Calu3 (cell line): Measurements from ENCODE around the gene CCDC201. TPM values are rescaled to one million over a fixed set of nuclear protein-coding genes. Genes with fewer than 3 reads are reported as not detected.
"Not testable (repeated sequence)": the region's sequence is repeated elsewhere in the genome, so short reads cannot be mapped to it uniquely, and the experiment has no call there.

Source experiments
- BruUV-seq: library from RNA; stranded (reverse); fragments of 400-500 nt; replicated peaks from 2 replicates; lab custom pipeline; 2021; lab: Mats Ljungman, UMichigan
- CTCF ChIA-PET: fragments of 300-600 bp; sonication (Branson Sonifier 250); formaldehyde crosslinking; loops from one replicate; lab custom pipeline; 2022; ENCODE audit warnings: antibody characterized with exemption; lab: Charles Lee
- DNase-seq: peaks from one replicate; pipeline ENCODE4 v3.0.0; 2022
- H3K27ac Mint-ChIP-seq: one replicate; pipeline ENCODE4 v1.8.0; 2022; ENCODE audit warnings: mixed read lengths; ENCODE audit not compliant: unreplicated experiment
- H3K27me3 Mint-ChIP-seq: one replicate; pipeline ENCODE4 v1.8.0; 2022; ENCODE audit warnings: mixed read lengths; ENCODE audit not compliant: unreplicated experiment
- H3K36me3 Mint-ChIP-seq: one replicate; pipeline ENCODE4 v1.8.0; 2022; ENCODE audit warnings: mild to moderate bottlenecking, moderate library complexity, mixed read lengths; ENCODE audit not compliant: insufficient read depth, unreplicated experiment
- H3K4me1 Mint-ChIP-seq: one replicate; pipeline ENCODE4 v1.8.0; 2022; ENCODE audit warnings: mild to moderate bottlenecking, low read depth, mixed read lengths; ENCODE audit not compliant: unreplicated experiment
- H3K4me3 Mint-ChIP-seq: one replicate; pipeline ENCODE4 v1.8.0; 2022; ENCODE audit warnings: mild to moderate bottlenecking, low read depth, moderate library complexity, mixed read lengths; ENCODE audit not compliant: unreplicated experiment
- H3K9me3 Mint-ChIP-seq: one replicate; pipeline ENCODE4 v1.8.0; 2022; ENCODE audit warnings: low read depth, mixed read lengths; ENCODE audit not compliant: unreplicated experiment
- intact Hi-C: fragments of 100-400 bp; cut with micrococcal nuclease; formaldehyde crosslinking; loops from one replicate; pipeline ENCODE4 v1.10.0; 2022; ENCODE audit not compliant: unreplicated experiment
- total RNA-seq: library from RNA; stranded (reverse); gene quantifications from 2 replicates; pipeline ENCODE4 v1.2.3, GENCODE V29; 2022
- TF ChIP-seq, protein P1 (sequence below): fragments of 200-600 bp; IDR thresholded peaks from one replicate; pipeline ENCODE4 v1.8.0; 2022; ENCODE audit warnings: antibody characterized with exemption; ENCODE audit not compliant: unreplicated experiment

The CCDC201 gene
- total RNA-seq, 1 experiment from 2014 or later: not detected

DNA sequence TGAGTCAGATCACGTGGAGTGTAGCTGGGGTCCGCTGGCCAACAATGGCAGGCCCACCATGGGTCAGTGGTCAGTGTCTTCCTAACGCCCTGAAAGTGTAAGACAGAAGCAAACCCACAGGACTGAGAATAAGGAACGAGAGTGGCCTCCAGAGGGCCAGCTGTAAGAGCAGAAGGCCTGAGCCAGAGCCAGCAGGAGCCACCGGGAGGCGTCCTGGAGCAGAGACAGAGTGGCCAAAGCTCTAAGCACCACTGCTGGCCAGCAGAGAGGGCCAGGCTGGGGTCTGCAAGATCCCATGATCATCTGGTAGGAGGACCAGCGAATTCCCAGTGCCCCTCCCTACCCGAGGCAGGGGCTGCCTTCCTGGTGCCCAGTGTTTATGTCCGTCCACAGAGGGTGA is 9.2 kb downstream of the CCDC201 start:
- TF ChIP-seq, protein P1, sequence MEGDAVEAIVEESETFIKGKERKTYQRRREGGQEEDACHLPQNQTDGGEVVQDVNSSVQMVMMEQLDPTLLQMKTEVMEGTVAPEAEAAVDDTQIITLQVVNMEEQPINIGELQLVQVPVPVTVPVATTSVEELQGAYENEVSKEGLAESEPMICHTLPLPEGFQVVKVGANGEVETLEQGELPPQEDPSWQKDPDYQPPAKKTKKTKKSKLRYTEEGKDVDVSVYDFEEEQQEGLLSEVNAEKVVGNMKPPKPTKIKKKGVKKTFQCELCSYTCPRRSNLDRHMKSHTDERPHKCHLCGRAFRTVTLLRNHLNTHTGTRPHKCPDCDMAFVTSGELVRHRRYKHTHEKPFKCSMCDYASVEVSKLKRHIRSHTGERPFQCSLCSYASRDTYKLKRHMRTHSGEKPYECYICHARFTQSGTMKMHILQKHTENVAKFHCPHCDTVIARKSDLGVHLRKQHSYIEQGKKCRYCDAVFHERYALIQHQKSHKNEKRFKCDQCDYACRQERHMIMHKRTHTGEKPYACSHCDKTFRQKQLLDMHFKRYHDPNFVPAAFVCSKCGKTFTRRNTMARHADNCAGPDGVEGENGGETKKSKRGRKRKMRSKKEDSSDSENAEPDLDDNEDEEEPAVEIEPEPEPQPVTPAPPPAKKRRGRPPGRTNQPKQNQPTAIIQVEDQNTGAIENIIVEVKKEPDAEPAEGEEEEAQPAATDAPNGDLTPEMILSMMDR: no peak
- peaks cover 19% of the 10 kb centered on the region for H3K27me3 Mint-ChIP-seq
- H3K27ac Mint-ChIP-seq: no peak overlapping the region
- CTCF ChIA-PET: interaction anchor here (0.7 to 1.2 kb wide), 3 partner anchors 8 to 17 kb away, joined by 3 read pairs; no protein-coding TSS in a partner anchor
- DNase-seq: peak; percentile 29
- H3K9me3 Mint-ChIP-seq: no peaks in the 10 kb centered on the region
- no TSS peak for BruUV-seq
- intact Hi-C loops: no loop called here
- peaks cover 3% of the 10 kb centered on the region for H3K4me1 Mint-ChIP-seq
- H3K4me3 Mint-ChIP-seq: no peak overlapping the region
- no peaks in the 10 kb centered on the region for H3K36me3 Mint-ChIP-seq

DNA sequence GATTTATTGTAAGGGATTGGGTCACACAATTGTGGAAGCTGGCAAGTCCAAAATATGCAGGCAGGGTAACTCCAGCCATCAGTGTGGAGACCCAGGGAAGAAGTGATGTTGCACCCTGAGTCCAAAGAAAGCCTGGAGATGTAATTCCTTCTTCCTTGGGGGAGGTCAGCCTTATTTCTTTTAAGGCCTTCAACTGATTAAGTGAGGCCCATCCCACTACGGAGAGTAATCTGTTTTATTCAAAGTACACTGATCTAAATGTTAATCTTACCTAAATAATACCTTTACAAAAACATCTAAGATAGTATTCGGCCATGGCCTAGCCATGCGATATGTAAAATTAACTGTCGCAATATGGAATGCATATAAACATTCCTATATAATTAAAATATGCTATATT is 16.0 kb downstream of the CCDC201 start:
- H3K27ac Mint-ChIP-seq, H3K4me1 Mint-ChIP-seq, H3K4me3 Mint-ChIP-seq, H3K9me3 Mint-ChIP-seq, H3K36me3 Mint-ChIP-seq, CTCF ChIA-PET, DNase-seq, intact Hi-C loops, BruUV-seq: not testable (repeated sequence)
- H3K27me3 Mint-ChIP-seq: peaks cover 36% of the 10 kb centered on the region

DNA sequence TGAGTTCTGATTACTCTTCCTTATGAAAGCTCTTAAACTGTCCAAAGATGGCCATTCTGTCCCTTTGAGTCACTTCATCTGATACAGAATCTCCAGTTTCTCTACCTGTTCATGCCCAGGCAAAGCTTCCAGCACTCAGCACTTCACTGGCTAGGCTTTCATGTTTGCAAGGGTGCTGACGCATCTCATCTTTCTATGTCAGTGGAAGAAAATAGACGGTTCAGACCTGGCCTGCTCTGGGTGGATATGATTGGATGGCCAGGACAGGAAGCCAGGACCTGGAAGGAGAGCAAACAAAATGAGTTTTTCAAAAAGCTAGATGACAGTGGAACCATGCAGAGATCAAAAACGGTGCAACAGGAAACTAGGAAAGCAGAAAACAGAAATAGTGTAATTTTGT is 17.2 kb downstream of the CCDC201 start:
- DNase-seq, H3K9me3 Mint-ChIP-seq, H3K4me3 Mint-ChIP-seq, CTCF ChIA-PET, H3K4me1 Mint-ChIP-seq, H3K27ac Mint-ChIP-seq, BruUV-seq, H3K36me3 Mint-ChIP-seq: not testable (repeated sequence)
- peaks cover 36% of the 10 kb centered on the region for H3K27me3 Mint-ChIP-seq
- intact Hi-C loops: loop anchor here (2.0 kb wide), 1 partner anchor 193 kb away; no protein-coding TSS in a partner anchor

DNA sequence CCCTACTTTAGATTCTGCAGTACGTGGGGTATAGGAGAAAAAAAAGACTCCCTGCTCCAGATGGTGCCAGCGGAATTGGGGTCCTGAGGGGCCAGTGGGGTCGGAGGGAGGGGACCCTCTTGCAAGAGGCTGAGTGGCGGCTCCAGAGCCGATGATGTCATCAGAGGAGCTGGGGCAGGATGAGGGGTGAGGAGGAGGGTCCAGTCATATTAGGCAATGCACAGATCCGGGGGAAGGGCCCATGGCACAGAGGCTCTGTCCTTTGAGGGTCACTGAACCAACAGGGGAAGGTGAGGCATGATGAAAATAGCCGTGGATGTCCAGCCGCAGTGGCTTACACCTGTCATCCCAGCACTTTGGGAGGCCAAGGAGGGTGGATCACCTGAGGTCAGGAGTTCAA is 19.4 kb downstream of the CCDC201 start:
- DNase-seq, H3K27ac Mint-ChIP-seq, BruUV-seq, H3K4me1 Mint-ChIP-seq, H3K9me3 Mint-ChIP-seq, H3K36me3 Mint-ChIP-seq, H3K4me3 Mint-ChIP-seq, CTCF ChIA-PET, intact Hi-C loops: not testable (repeated sequence)
- H3K27me3 Mint-ChIP-seq: peaks cover 15% of the 10 kb centered on the region

DNA sequence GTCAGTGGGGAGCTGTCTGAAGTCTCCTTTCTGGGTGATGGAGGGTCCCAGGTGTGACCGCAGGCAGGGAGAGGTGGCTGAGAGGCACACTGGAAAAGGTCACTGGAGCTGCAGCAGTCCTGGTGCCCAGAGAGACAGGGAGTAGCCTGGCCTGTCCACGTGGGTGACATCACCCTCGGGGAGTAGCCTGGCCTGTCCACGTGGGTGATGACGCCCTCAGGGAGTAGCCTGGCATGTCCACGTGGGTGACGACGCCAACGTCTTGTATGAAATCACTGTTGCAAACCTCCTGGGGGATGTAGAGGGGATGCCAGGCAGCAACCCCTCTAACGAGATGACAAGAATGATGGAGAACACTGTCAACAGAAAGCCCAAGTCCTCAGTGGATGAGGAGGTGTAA is 19.9 kb downstream of the CCDC201 start:
- DNase-seq, intact Hi-C loops, H3K27me3 Mint-ChIP-seq, H3K4me1 Mint-ChIP-seq, CTCF ChIA-PET, H3K9me3 Mint-ChIP-seq, BruUV-seq, H3K4me3 Mint-ChIP-seq, H3K36me3 Mint-ChIP-seq: not testable (repeated sequence)
- peak overlapping the region; percentile 27 for H3K27ac Mint-ChIP-seq

DNA sequence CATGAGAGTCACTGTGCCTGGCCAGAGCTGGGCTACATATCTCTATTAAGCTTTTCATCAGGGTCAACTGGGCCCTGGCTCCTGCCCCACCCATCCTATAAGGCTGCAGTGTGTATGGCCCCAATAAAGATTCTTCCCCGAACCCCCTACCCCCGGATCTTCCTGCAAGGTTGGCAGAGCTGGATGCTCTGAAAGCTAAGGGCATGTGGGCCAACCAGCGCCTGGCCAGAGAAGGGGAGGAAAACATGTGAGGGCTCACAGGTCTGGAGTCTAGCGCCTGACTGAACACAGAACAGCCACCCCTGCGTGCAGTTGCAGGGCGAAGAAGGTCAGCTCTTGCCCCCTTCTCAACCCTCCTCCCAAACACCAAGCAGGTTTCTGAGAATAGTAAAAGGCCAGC is 24.1 kb downstream of the CCDC201 start:
- BruUV-seq, intact Hi-C loops, H3K36me3 Mint-ChIP-seq, H3K9me3 Mint-ChIP-seq, H3K27ac Mint-ChIP-seq, H3K27me3 Mint-ChIP-seq, H3K4me1 Mint-ChIP-seq, DNase-seq, CTCF ChIA-PET, H3K4me3 Mint-ChIP-seq: not testable (repeated sequence)

DNA sequence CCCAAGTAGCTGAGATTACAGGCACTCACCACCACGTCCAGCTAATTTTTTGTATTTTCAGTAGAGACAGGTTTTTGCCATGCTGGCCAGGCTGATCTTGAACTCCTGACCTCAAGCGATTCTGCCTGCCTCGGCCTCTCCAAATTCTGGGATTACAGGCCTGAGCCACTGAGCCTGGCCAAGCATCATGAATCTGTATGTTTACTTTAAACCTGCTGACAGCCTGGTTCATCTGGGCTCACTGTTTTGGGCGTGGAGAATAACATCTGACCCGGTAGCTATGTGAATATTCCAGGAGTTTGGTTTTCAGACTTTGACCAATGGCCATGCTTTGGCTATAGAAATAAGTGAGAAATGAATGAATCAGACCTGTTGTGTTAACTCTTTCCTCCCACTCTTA is 26.3 kb downstream of the CCDC201 start:
- H3K9me3 Mint-ChIP-seq, intact Hi-C loops, H3K27me3 Mint-ChIP-seq, H3K4me1 Mint-ChIP-seq, H3K27ac Mint-ChIP-seq, DNase-seq, H3K36me3 Mint-ChIP-seq, BruUV-seq, H3K4me3 Mint-ChIP-seq: not testable (repeated sequence)
- CTCF ChIA-PET: interaction anchor here (1.0 to 1.2 kb wide), 2 partner anchors 17 to 77 kb away, joined by 3 read pairs; no protein-coding TSS in a partner anchor

DNA sequence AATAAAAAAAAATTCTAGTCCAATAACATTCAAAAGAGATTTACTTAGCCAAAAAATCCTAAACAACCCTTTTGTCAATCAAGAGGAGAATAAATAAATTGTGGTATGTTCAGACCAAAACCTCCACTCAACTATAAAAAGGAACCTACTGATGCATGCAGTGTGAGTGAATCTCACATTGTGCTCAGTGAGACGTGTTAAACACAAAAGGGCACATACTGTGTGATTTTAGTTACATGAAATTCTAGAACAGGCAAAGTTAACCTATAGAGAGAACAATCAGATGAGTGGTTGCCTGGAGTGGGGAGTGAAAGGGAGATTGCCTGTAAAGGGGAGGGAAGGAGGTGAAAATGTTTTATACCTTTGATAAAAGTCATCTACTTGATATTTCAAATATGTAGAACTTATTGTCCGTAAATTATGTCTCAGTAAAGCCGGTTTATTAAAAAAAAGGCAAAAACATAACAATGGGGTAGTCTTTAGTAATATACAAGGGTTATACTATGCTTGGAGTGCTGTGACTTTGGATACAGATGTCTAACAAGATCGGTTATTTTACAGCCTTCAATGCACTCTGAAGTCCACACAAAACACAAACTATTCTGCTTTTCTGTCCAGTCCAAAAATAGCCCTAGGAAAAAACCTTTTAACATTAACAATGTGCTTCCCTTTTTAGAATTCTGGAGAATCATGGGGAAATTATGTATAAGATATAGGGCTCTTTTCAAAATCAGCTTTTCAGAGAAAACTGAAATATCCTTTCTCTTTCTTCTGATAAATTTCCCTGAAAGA is 30.8 kb downstream of the CCDC201 start:
- CTCF ChIA-PET, intact Hi-C loops: not testable (repeated sequence)

DNA sequence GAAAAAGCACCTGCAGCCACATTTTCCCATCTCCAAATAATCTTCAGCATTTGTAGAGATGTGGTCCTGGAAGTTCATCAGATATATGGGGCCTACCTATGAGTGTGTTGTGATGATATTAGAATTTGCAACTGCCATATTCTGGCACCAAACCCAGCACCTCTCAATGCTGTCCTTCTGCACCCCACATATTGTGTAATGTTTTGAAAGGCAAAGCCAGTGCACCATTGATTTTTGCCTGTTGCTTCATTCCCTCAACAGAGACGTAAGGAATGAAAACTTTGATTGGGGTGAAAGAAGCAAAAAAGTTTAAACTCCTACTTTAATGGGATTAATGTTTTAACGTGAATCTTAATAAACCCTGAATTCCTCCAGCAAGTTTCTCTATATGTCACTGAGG is 34.0 kb downstream of the CCDC201 start:
- H3K4me3 Mint-ChIP-seq, intact Hi-C loops: not testable (repeated sequence)

More for the DNA sequence above, 30.8 kb downstream of the CCDC201 start:
- not testable (repeated sequence) for H3K27ac Mint-ChIP-seq, DNase-seq, H3K9me3 Mint-ChIP-seq, H3K36me3 Mint-ChIP-seq, H3K4me3 Mint-ChIP-seq, H3K4me1 Mint-ChIP-seq, BruUV-seq
- peaks cover 25% of the 10 kb centered on the region for H3K27me3 Mint-ChIP-seq

More for the DNA sequence above, 34.0 kb downstream of the CCDC201 start:
- H3K9me3 Mint-ChIP-seq, H3K36me3 Mint-ChIP-seq, DNase-seq, BruUV-seq, H3K27ac Mint-ChIP-seq, CTCF ChIA-PET, H3K4me1 Mint-ChIP-seq: not testable (repeated sequence)
- H3K27me3 Mint-ChIP-seq: peaks cover 36% of the 10 kb centered on the region
